GM19043 (cell line): ENCODE data around the gene BAIAP3.

ENCODE experiments used
- ATAC-seq: cut with Tn5 transposase; IDR thresholded peaks from one replicate; pipeline ENCODE4 v1.9.1; 2021; ENCODE audit warnings: low read depth; ENCODE audit not compliant: unreplicated experiment

BAIAP3 gene

DNA sequence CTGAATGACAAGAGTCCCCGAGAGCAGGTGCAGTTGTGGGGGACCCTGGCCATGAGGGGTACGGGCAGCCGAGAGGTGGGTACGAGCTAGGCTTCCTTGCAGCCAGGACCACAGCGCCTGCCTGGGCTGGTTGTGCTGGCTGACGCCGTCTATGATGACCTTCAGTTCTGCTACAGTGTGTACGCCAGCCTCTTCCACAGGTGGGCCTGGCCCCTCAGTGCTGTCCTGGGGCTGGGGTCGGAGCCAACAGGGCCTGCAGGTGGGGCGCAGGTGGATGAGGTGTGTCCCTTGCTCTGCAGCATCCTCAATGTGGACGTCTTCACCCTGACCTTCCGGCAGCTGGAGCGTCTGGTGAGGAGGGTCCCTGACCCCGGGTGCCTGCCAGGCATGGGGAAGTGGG lies 11.1 kb downstream of the BAIAP3 start:
- no peak for ATAC-seq

DNA sequence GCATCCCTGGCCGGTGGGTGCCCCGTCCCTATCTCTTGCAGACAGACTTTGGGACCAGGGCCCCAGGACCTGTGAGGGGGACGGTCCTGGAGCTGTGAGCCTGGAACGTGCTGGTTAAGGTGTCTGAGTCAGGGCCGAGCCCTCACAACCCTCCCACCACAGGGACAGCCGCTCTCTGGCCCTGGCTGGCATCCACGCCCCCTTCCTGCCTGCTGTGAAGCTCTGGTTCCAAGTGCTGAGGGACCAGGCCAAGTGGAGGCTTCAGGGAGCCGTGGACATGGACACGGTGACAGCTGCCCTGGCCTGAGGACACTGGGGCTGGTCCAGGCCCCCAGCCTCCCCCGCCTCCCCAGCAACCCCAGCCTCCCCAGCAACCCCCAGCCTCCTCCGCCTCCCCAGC lies 11.6 kb downstream of the BAIAP3 start:
- ATAC-seq, result no peak

GRCh38 chr16:1345651-1346421 lies 12.4 kb downstream of the BAIAP3 start:
- no peak for ATAC-seq

- ATAC-seq, result no peak
Observed at GRCh38 chr16:1346422-1347285, 13.2 kb downstream of the BAIAP3 start.

- no peak for ATAC-seq
Observed at GRCh38 chr16:1347286-1347855, 13.9 kb downstream of the BAIAP3 start.

DNA sequence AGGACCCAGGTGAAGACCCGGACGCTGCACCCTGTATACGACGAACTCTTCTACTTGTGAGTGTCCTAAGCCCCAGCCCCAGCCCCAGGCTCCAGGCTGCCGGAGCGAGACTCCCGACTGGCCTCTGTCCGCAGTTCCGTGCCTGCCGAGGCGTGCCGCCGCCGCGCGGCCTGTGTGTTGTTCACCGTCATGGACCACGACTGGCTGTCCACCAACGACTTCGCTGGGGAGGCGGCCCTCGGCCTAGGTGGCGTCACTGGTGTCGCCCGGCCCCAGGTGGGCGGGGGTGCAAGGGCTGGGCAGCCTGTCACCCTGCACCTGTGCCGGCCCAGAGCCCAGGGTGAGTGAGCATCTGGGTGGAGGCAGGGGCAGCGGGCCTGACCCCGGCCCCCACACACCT lies 14.5 kb downstream of the BAIAP3 start:
- no peak for ATAC-seq

GRCh38 chr16:1348441-1348840 lies 15.0 kb downstream of the BAIAP3 start:
- no peak for ATAC-seq

- ATAC-seq, result no peak
Observed at GRCh38 chr16:1348926-1349325, 15.5 kb downstream of the BAIAP3 start.

- no peak for ATAC-seq
Observed at GRCh38 chr16:1349351-1349750, 15.9 kb downstream of the BAIAP3 start.

- no peak for ATAC-seq
Observed at GRCh38 chr16:1349951-1350350, 16.5 kb downstream of the BAIAP3 start.

DNA sequence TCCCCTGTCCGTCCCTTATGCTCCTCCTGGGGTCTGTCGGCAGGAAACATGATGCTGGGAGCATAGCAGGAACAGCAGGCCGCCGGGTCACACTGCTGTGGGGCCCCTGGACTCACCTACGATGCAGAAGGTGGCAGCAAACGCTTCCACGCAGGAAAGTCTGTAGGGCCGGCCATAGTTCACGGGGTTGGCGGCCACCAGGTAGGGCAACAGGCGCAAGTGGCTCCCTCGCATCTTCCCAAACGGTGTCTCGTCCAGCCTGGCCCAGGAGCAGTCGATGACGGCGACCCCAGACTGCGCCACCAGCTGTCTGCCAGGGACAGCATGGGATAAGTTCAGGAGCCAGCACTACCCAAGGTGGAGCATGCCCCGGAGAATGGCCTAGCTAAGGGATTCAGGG lies 17.2 kb downstream of the BAIAP3 start:
- ATAC-seq, result no peak

GRCh38 chr16:1351215-1351581 lies 17.8 kb downstream of the BAIAP3 start:
- no peak for ATAC-seq

DNA sequence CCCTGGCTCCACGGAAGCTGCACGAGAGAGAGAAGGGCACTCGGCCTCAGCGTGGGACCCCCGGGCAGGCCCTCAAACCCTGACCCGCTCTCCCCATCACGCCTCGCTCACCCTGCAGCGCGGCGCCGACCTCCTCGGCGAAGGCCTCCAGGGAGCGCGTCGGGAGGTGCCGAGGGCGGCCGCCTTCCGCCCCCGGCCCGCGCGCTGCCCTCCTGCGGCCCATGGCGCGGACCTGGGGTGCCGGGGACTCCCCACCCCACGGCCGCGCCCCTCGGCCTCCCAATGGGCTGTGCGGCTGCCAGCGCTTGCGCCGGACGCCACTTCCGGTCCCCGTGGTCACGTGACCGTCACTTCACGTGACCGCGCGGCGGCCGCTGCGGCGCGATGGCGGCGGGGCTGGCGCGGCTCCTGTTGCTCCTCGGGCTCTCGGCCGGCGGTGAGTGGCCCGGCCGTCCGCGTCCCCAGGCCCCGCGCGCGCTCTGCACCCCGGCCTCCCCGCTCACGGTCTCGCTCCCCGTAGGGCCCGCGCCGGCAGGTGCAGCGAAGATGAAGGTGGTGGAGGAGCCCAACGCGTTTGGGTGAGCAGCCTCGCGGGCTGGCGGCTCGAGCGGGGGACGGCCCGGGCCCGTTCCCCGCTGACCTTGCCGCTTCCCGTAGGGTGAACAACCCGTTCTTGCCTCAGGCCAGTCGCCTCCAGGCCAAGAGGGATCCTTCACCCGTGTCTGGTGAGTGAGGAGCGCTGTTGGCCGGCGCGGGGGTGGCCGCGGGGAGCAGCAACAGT lies 18.3 kb downstream of the BAIAP3 start, which contains the start of the genes GNPTG and TSR3:
TSS of gene GNPTG (plus strand) at position 350 of the 781 bp plus-strand sequence. CDS start at position 385, 35 bp downstream.
TSS of gene TSR3 (minus strand) at position 297 of the 781 bp plus-strand sequence. CDS start at position 223, 74 bp downstream.
- ATAC-seq, result peak; percentile 69

- ATAC-seq, result no peak
Observed at GRCh38 chr16:1354815-1355540, 21.5 kb downstream of the BAIAP3 start.

- ATAC-seq, result no peak
Observed at GRCh38 chr16:1355591-1355990, 22.1 kb downstream of the BAIAP3 start.

- ATAC-seq, result no peak
Observed at GRCh38 chr16:1356061-1356900, 22.8 kb downstream of the BAIAP3 start.

DNA sequence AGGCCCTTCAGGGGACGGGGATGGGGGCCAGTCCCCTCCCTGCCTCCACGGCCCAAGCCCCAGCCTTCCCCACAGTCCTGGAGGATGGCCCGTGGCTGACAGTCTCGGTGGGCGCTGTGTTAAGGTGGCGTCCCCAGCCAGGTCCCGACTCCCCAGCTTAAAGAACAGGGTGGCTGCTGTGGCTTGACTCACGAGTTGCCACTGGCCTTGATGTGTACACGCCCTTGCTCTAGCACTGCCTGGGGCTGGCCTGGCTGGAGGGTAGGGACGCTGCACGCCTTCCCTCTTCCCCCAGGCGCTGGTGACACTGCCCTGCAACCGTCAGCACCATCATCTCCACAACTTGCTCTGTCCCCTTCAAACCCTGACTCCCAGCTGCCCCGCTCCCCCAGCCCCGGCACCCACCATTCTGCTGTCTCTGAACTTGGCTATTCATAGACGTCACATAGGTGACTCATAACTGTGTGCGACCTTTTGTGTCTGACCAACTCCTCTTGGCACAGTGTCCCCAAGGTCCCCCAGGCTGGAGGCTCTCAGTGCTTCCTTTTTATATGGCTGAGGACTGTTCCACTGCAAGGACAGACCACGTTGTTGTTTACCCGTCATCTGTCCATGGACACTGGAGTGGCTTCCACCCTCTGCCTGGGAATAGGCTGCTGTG lies 24.6 kb downstream of the BAIAP3 start:
- no peak for ATAC-seq

DNA sequence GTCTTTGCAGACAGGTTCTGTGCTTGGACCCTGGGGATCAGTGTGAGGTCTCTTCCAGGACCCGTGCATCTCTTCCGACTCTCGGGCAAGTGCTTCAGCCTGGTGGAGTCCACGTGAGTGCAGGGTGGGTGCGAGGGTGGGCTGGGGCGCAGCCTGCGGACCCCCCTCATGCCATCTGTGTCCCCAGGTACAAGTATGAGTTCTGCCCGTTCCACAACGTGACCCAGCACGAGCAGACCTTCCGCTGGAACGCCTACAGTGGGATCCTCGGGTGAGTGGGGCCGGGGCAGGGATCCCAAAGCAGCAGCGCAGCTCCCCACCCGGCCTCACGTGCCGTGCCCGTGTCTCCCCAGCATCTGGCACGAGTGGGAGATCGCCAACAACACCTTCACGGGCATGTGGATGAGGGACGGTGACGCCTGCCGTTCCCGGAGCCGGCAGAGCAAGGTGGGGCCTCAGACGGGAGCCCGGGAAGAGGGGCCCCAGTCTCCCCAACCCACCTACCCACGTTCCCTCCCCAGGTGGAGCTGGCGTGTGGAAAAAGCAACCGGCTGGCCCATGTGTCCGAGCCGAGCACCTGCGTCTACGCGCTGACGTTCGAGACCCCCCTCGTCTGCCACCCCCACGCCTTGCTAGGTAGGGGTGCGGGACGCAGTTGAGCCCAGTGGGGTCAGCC lies 28.4 kb downstream of the BAIAP3 start:
- ATAC-seq, result no peak
